Fibroblast of lung (primary cell): ENCODE measurements around the gene PADI2. TPM values are rescaled to one million over a fixed set of nuclear protein-coding genes. Genes with fewer than 3 reads are reported as not detected.

Experiments
- DNase-seq, 2 donors: peaks; one replicate each; pipeline versions ENCODE4 v3.0.0 to v3.0.0-alpha.2; 2010; ENCODE audit warnings: low read depth in 2 of 2
- H2AFZ ChIP-seq: 2 replicates; pipeline ENCODE4 v1.5.1; 2012; ENCODE audit warnings: low read length, control low read depth, inconsistent platforms
- H3K27ac ChIP-seq: 2 replicates; pipeline ENCODE4 v1.5.1; 2011; ENCODE audit warnings: low read length, control low read depth; ENCODE audit not compliant: insufficient read depth
- H3K27me3 ChIP-seq: 2 replicates; pipeline ENCODE4 v1.5.1; 2011; ENCODE audit warnings: mild to moderate bottlenecking, low read length; ENCODE audit not compliant: control insufficient read depth, insufficient read depth
- H3K36me3 ChIP-seq: 2 replicates; pipeline ENCODE4 v1.5.1; 2011; ENCODE audit warnings: low read length; ENCODE audit not compliant: control insufficient read depth, insufficient read depth
- H3K4me1 ChIP-seq: 2 replicates; pipeline ENCODE4 v1.5.1; 2011; ENCODE audit warnings: low read length; ENCODE audit not compliant: control insufficient read depth, insufficient read depth; ENCODE audit errors: extremely low read depth
- H3K4me2 ChIP-seq: 2 replicates; pipeline ENCODE4 v1.5.1; 2011; ENCODE audit warnings: low read length, control low read depth; ENCODE audit not compliant: insufficient read depth; ENCODE audit errors: extremely low read depth
- H3K4me3 ChIP-seq, 4 experiments: fragments of 200-600 bp in 1 of 4; sonication (generic) in 1 of 4; replicated peaks in 1 of 4; 2 replicates each; pipeline ENCODE4 v1.5.1; 2011 to 2016; ENCODE audit warnings: low read length in 4 of 4, low read depth in 3 of 4, mild to moderate bottlenecking in 3 of 4, control low read depth in 2 of 4, inconsistent platforms in 1 of 4, mixed read lengths in 1 of 4; ENCODE audit not compliant: insufficient read depth in 1 of 4; ENCODE audit errors: control extremely low read depth in 1 of 4
- H3K79me2 ChIP-seq: 2 replicates; pipeline ENCODE4 v1.5.1; 2012; ENCODE audit warnings: mild to moderate bottlenecking, low read length, inconsistent platforms; ENCODE audit not compliant: control insufficient read depth, insufficient read depth
- H3K9ac ChIP-seq: 2 replicates; pipeline ENCODE4 v1.5.1; 2011; ENCODE audit warnings: mild to moderate bottlenecking, low read length, control low read depth; ENCODE audit not compliant: insufficient read depth
- H3K9me3 ChIP-seq: 2 replicates; pipeline ENCODE4 v1.5.1; 2012; ENCODE audit warnings: low read depth, low read length; ENCODE audit not compliant: control insufficient read depth, insufficient read depth
- H4K20me1 ChIP-seq: 2 replicates; pipeline ENCODE4 v1.5.1; 2011; ENCODE audit warnings: low read length; ENCODE audit not compliant: control insufficient read depth, insufficient read depth; ENCODE audit errors: extremely low read depth
- EZH2 ChIP-seq: IDR thresholded peaks from 2 replicates; pipeline ENCODE4 v1.5.1; 2012; ENCODE audit warnings: low read length, control low read depth, mild to moderate bottlenecking; ENCODE audit errors: missing control alignments
- polyA plus RNA-seq, 2 donors: library from polyadenylated mRNA; depleted of rRNA in 1 of 2; stranded (reverse) in 1 of 2; unstranded in 1 of 2; fragments of >200 nt; gene quantifications; 2 replicates each; pipeline ENCODE4 v1.2.1, GENCODE V29; 2011 to 2012; ENCODE audit warnings: missing spikeins in 1 of 2
- total RNA-seq: library from RNA; depleted of rRNA; stranded (reverse); fragments of >200 nt; gene quantifications from 2 replicates; pipeline ENCODE4 v1.2.1, GENCODE V29; 2014
- TF ChIP-seq, protein P1 (sequence below), 2 donors: IDR thresholded peaks in 1 of 2; conservative IDR thresholded peaks in 1 of 2; 1 replicate in 1 of 2; 2 replicates in 1 of 2; pipeline ENCODE4 v1.5.1; 2011 to 2012; ENCODE audit warnings: low read length in 2 of 2, control low read depth in 1 of 2, inconsistent platforms in 1 of 2, low read depth in 1 of 2, mild to moderate bottlenecking in 1 of 2

PADI2 gene
- total and polyA plus RNA-seq, 2 donors (not counting 1 experiment from before 2014, with no cell fraction given): 0.03 TPM; not detected in 1

DNA sequence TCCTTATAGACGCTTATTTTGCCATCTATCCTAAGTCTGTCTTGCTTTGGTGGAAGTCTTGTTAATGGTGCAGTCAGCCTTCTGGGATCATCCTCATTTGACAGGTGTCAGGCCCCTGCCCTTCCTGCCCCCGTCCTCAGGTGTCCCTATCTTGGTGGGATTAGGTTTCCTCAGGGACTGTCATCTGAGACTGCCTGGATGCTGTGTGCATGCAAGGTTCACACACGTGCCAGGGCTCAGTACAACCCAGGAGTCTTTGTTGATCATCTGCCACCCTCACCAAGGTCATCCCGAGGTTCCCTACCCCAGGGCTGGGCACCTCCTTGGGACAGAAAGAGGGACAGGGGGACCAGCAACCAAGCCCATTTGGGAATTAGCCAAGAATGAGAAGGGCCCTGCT lies 18.0 kb downstream of the PADI2 start:
- Histone ChIP-seq H3K9me3 (no peaks in the 10 kb centered on the region), H3K4me1 (no peaks in the 10 kb centered on the region), H4K20me1 (no peaks in the 10 kb centered on the region), H2AFZ (no peak overlapping the region), H3K4me3 (no peak overlapping the region), H3K79me2 (no peaks in the 10 kb centered on the region), H3K27ac (no peak overlapping the region), H3K36me3 (no peaks in the 10 kb centered on the region), H3K9ac (no peak overlapping the region), H3K4me2 (no peak overlapping the region), H3K27me3 (no peaks in the 10 kb centered on the region)
- TF ChIP-seq, protein P1, sequence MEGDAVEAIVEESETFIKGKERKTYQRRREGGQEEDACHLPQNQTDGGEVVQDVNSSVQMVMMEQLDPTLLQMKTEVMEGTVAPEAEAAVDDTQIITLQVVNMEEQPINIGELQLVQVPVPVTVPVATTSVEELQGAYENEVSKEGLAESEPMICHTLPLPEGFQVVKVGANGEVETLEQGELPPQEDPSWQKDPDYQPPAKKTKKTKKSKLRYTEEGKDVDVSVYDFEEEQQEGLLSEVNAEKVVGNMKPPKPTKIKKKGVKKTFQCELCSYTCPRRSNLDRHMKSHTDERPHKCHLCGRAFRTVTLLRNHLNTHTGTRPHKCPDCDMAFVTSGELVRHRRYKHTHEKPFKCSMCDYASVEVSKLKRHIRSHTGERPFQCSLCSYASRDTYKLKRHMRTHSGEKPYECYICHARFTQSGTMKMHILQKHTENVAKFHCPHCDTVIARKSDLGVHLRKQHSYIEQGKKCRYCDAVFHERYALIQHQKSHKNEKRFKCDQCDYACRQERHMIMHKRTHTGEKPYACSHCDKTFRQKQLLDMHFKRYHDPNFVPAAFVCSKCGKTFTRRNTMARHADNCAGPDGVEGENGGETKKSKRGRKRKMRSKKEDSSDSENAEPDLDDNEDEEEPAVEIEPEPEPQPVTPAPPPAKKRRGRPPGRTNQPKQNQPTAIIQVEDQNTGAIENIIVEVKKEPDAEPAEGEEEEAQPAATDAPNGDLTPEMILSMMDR (conservative IDR thresholded peaks at IDR 0.05 in 1 of 2, IDR thresholded peaks at IDR 0.05 in 1 of 2; ENCODE audit: low read depth in 1 of 2, low read length in 2 of 2): no peak
- no peak for TF ChIP-seq EZH2
- DNase-seq: no peak

DNA sequence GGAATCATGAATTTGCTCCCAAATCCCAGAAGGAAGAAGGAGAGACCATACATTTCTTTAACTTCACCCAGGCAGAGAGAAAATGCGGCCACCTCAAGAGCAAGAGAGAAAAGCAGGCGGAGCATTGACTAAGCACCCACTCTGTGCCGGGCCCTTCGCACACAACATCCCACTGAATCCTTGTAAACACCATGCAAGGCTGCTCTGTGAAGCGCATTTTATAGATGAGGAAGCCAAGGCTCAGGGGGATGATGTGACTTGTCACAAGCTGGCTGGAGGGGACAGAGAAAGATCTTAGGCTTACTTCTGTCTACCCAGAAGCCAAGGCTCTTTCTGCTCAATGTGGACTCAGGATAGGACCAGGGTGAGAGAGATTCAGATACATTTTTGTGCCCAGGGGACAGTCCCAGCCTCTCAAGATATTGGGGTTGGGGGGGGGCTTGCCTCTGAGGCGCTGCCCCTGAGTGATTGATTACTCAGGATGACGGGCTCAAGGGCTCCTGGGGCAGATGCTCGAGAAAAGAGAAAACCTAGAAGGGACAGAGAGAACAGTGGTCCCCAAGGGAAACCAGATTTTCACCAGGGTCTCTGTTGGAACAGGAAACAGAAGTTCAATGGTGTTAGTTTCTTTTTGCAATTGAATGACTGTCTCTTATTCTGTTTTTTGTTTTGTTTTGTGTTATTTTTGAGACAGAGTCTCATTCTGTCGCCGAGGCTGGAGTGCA lies 19.5 kb downstream of the PADI2 start:
- no peak overlapping the region for H3K4me2 ChIP-seq
- no peaks in the 10 kb centered on the region for H3K79me2 ChIP-seq
- no peak overlapping the region for H3K27ac ChIP-seq
- no peaks in the 10 kb centered on the region for H4K20me1 ChIP-seq
- peaks cover 3% of the 10 kb centered on the region for H3K27me3 ChIP-seq
- H3K4me3 ChIP-seq: no peak overlapping the region
- H3K36me3 ChIP-seq: no peaks in the 10 kb centered on the region
- DNase-seq: no peak
- H3K9me3 ChIP-seq: no peaks in the 10 kb centered on the region
- no peak overlapping the region for H2AFZ ChIP-seq
- no peak overlapping the region for H3K9ac ChIP-seq
- no peak for TF ChIP-seq EZH2
- TF ChIP-seq, protein P1 (conservative IDR thresholded peaks at IDR 0.05 in 1 of 2, IDR thresholded peaks at IDR 0.05 in 1 of 2; ENCODE audit: low read depth in 1 of 2, low read length in 2 of 2): no peak
- H3K4me1 ChIP-seq: no peaks in the 10 kb centered on the region

DNA sequence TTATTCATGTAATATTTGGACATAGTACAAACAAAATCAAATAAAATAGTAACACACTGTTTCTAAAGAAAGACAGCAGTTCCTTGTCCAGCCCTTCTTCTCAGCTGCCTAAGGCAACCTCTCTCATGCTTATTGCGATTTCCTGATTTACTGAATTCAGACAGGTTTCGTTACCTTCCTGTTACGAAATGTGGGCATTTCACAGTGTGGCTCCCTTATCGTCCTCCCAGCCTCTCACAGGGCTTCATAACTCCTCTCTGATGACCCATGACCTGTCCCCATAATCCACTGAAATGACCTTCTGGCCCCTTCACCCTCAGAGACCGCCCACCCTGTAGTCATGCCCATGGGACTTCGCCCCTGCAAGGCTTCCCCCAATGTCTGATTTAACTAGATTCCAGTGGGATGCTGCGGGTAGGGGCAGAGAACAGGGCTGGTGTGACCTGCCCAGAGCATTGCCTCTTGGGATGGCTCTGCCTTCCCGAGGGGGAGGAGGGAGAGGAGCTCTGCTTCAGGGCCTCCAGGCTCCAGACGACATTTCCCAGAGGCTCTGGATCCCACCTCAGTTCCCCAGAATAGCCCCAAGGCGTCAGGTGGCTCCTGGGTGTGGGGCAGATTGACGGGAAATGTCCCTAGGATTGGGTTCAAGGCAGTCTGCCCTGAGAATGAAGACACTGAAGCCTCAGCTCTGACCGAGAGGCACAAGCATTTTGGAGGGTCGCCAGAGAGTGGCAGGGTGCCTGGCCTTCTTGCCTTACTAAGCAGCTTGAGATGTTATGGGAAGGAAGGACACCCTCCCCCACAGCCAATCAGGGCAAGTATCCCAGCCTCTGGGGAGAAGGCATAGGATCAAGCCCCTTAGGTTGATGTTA lies 20.6 kb downstream of the PADI2 start:
- no peak for DNase-seq
- peaks cover 3% of the 10 kb centered on the region for H3K27me3 ChIP-seq

More for the DNA sequence above, 20.6 kb downstream of the PADI2 start:
- no peak overlapping the region for H2AFZ ChIP-seq
- H3K79me2 ChIP-seq: no peaks in the 10 kb centered on the region
- H3K9me3 ChIP-seq: no peaks in the 10 kb centered on the region
- no peak overlapping the region for H3K27ac ChIP-seq
- H3K4me1 ChIP-seq: no peaks in the 10 kb centered on the region
- H3K9ac ChIP-seq: no peak overlapping the region
- no peak overlapping the region for H3K4me3 ChIP-seq
- no peaks in the 10 kb centered on the region for H3K36me3 ChIP-seq
- no peak for TF ChIP-seq EZH2
- TF ChIP-seq, protein P1 (conservative IDR thresholded peaks at IDR 0.05 in 1 of 2, IDR thresholded peaks at IDR 0.05 in 1 of 2; ENCODE audit: low read depth in 1 of 2, low read length in 2 of 2): no peak
- no peak overlapping the region for H3K4me2 ChIP-seq
- H4K20me1 ChIP-seq: no peaks in the 10 kb centered on the region
